ENCODE results near the gene KISS1R.

The KISS1R gene

GRCh38 chr19:898663-899062 is 18.5 kb upstream of the KISS1R start:
- TF ChIP-seq CTCF (IDR thresholded peaks at IDR 0.05; ENCODE audit: low read depth, low read length): no peak
- DNase-seq (ENCODE audit: extremely low read depth, low read depth): no peak

GRCh38 chr19:899336-900042 is 17.6 kb upstream of the KISS1R start:
- TF ChIP-seq CTCF (IDR thresholded peaks at IDR 0.05; ENCODE audit: low read depth, low read length): no peak
- DNase-seq (ENCODE audit: extremely low read depth, low read depth): no peak

- no peak for TF ChIP-seq CTCF (IDR thresholded peaks at IDR 0.05; ENCODE audit: low read depth, low read length)
- no peak for DNase-seq (ENCODE audit: extremely low read depth, low read depth)
These were observed 17.2 kb upstream of the KISS1R start for GRCh38 chr19:900043-900301.

- DNase-seq (ENCODE audit: extremely low read depth, low read depth): no peak
- no peak for TF ChIP-seq CTCF (IDR thresholded peaks at IDR 0.05; ENCODE audit: low read depth, low read length)
These were observed 16.6 kb upstream of the KISS1R start for GRCh38 chr19:900302-901111.

- TF ChIP-seq CTCF (IDR thresholded peaks at IDR 0.05; ENCODE audit: low read depth, low read length): no peak
- DNase-seq (ENCODE audit: extremely low read depth, low read depth): no peak
These were observed 15.7 kb upstream of the KISS1R start for GRCh38 chr19:901216-902092.

GRCh38 chr19:902093-902370 is 15.1 kb upstream of the KISS1R start:
- TF ChIP-seq CTCF (IDR thresholded peaks at IDR 0.05; ENCODE audit: low read depth, low read length): no peak
- no peak for DNase-seq (ENCODE audit: extremely low read depth, low read depth)
